ENCODE measurements around the gene WFIKKN2. TPM values are rescaled to one million over a fixed set of nuclear protein-coding genes. Genes with fewer than 3 reads are reported as not detected.

Gene WFIKKN2
- total RNA-seq, 1 donor from 2014 or later = 0.69 TPM

DNA sequence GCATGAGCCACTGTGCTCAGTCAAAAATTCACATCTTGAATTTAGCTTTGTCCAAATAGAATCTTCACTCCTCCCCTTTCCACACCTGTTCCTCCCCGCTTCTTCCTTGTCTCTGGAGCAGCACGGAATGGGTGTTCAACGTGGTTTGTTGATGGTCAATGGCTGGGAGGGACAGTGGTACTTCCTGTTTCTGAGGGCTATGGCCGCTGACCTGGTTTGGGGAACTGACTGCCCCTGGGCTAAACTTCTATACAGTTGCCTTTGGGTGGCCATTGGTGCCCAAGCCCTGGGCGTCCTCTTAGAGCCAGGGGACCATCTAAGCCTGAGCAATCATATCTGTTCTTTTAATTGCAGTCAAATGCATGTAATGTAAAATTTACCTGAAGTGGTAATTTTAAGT lies 19.1 kb upstream of the WFIKKN2 start:
- Histone ChIP-seq H3K4me3 (no peak overlapping the region), H3K27me3 (peaks cover 10% of the 10 kb centered on the region), H3K4me1 (no peaks in the 10 kb centered on the region), H3K27ac (no peak overlapping the region), H3K36me3 (no peaks in the 10 kb centered on the region), H3K9me3 (no peaks in the 10 kb centered on the region)
- ATAC-seq (peak; percentile 45), DNase-seq (no peak)
- no peak for TF ChIP-seq CTCF (IDR thresholded peaks at IDR 0.05)
- intact Hi-C loops (cut with DNase I) = no loop called here

DNA sequence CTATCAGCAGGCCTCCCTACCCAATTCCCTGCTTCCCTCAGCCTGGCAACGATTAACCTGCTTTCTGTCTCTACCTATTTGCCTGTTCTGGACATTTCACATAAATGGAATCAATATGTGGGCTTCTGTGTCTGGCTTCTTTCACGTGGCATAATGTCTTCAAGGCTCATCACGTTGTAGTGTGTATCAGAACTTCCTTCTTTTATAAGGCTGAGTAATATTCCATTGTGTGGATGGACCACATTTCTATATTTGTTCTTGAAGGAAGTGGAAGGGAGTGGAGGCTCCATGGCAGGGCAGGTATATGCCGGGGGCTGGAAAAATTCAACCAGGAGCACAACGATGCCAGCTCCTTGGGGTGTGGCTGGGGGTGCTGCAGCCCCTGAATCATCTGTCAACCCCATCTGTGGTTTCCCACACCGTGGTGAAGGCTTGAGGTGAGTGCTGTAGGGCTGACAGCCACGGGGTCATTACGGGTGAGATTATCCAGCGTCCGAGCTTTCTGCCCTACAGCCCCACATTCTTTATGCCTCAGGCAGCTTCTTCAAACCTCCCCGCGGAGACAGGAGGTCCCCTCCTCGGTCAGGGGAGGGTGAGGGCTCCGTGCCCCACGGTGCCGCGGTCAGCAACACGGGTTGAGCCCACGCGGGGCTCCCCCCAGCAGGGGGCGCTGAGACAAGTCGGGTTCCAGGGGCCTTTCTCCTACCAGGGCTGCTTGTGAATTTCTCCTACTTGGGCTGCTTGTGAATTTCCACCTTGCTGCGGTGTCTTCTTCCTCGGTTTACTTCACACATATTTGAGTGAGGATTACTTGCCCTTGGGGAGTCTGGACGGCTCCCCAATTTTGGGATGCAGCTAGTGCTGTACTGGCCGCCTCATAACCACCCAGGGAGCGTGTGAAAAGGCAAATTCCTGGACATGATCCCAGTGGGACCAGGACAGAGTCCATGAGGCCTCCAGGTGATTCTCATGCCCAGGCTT lies 18.3 kb upstream of the WFIKKN2 start:
- Histone ChIP-seq H3K9me3 (no peaks in the 10 kb centered on the region), H3K36me3 (no peaks in the 10 kb centered on the region), H3K4me1 (no peaks in the 10 kb centered on the region), H3K27ac (no peak overlapping the region), H3K27me3 (peaks cover 10% of the 10 kb centered on the region), H3K4me3 (no peak overlapping the region)
- intact Hi-C loops (cut with DNase I) = no loop called here
- peak; percentile 83 for TF ChIP-seq CTCF (IDR thresholded peaks at IDR 0.05)
- DNase-seq (peak; percentile 84), ATAC-seq (peak; percentile 81)

DNA sequence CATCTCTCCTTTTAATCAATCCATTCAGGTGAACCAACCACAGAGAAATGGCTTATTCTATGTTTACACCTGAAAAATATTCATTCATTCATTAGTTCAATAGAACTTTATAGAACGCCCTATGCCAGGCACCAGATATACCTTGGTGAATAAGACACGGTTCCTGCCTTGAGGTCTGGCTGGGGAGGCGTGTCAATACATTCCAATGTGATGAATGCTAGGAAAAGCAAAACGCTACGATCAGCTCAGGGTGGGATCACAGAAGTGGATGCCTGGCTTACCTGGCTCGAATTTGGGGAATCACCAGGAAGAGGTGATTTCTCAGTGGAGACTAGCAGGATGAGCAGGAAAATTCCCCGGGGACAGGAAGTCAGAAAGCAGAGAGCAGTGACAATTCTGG lies 17.5 kb upstream of the WFIKKN2 start:
- Histone ChIP-seq H3K27ac (no peak overlapping the region), H3K27me3 (peaks cover 10% of the 10 kb centered on the region)
- no peak for TF ChIP-seq CTCF (IDR thresholded peaks at IDR 0.05)

GRCh38 chr17:50818261-50818660 lies 17.1 kb upstream of the WFIKKN2 start:
- no peaks in the 10 kb centered on the region for H3K9me3 ChIP-seq
- H3K27ac ChIP-seq = no peak overlapping the region
- peaks cover 10% of the 10 kb centered on the region for H3K27me3 ChIP-seq
- H3K36me3 ChIP-seq = no peaks in the 10 kb centered on the region
- DNase-seq (no peak), ATAC-seq (no peak)
- H3K4me3 ChIP-seq = no peak overlapping the region
- no peak for TF ChIP-seq CTCF (IDR thresholded peaks at IDR 0.05)
- intact Hi-C loops (cut with DNase I) = no loop called here
- no peaks in the 10 kb centered on the region for H3K4me1 ChIP-seq

More for the DNA sequence above, 17.5 kb upstream of the WFIKKN2 start:
- H3K9me3 ChIP-seq = no peaks in the 10 kb centered on the region
- intact Hi-C loops (cut with DNase I) = no loop called here
- no peaks in the 10 kb centered on the region for H3K36me3 ChIP-seq
- ATAC-seq (no peak), DNase-seq (no peak)
- H3K4me1 ChIP-seq = no peaks in the 10 kb centered on the region
- no peak overlapping the region for H3K4me3 ChIP-seq

DNA sequence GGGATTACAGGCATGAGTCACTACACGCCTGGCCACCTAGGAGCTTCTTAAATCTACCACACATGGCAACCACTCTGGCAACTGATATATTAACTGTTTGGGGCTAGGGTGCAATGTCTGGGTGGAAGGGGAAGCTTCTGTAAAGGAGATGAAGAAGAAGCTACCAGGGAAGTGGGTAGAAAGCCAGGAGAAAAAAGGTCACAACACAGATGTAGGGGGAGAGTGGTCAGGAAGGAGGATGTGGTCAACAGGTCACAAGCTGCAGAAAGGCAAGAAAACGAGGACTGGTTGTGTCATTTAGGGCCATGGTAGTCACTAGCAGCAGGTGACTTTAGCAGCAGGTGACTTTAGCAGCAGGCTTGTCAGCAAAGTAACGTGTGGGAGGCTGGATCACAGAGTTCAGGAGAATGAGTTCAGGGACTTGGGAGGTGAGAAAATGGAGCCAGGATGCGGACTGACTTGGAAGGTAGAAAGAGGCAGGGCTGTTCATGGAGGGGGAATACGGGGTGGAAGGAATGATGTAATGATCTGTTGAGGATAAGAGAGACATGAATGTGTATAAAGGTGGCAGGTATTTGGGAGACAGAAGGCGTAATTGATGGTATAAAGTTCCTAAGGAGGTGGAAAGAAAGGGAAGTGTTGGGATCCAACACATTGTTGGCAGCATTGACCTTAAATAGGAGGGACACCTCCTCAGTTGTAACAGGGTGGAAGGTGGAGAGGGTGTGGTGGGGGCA lies 16.3 kb upstream of the WFIKKN2 start:
- Histone ChIP-seq H3K36me3 (no peaks in the 10 kb centered on the region), H3K9me3 (no peaks in the 10 kb centered on the region), H3K4me1 (no peaks in the 10 kb centered on the region), H3K4me3 (no peak overlapping the region), H3K27me3 (peaks cover 10% of the 10 kb centered on the region), H3K27ac (no peak overlapping the region)
- no peak for TF ChIP-seq CTCF (IDR thresholded peaks at IDR 0.05)
- DNase-seq (no peak), ATAC-seq (peak; percentile 63)
- intact Hi-C loops (cut with DNase I) = no loop called here

Measured in upper lobe of right lung (tissue), 1 donor.